ENCODE measurements around the gene MTO1. TPM values are rescaled to one million over a fixed set of nuclear protein-coding genes. Genes with fewer than 3 reads are reported as not detected.

The MTO1 gene, protein sequence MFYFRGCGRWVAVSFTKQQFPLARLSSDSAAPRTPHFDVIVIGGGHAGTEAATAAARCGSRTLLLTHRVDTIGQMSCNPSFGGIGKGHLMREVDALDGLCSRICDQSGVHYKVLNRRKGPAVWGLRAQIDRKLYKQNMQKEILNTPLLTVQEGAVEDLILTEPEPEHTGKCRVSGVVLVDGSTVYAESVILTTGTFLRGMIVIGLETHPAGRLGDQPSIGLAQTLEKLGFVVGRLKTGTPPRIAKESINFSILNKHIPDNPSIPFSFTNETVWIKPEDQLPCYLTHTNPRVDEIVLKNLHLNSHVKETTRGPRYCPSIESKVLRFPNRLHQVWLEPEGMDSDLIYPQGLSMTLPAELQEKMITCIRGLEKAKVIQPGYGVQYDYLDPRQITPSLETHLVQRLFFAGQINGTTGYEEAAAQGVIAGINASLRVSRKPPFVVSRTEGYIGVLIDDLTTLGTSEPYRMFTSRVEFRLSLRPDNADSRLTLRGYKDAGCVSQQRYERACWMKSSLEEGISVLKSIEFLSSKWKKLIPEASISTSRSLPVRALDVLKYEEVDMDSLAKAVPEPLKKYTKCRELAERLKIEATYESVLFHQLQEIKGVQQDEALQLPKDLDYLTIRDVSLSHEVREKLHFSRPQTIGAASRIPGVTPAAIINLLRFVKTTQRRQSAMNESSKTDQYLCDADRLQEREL
- 38.2 and 41.8 TPM in 2 replicates for total RNA-seq

GRCh38 chr6:73461537-73462350 is at the start of gene MTO1:
Gene MTO1, plus strand, starts transcription at chr6:73461737. Its CDS starts 118 bp downstream, at chr6:73461855.

DNA sequence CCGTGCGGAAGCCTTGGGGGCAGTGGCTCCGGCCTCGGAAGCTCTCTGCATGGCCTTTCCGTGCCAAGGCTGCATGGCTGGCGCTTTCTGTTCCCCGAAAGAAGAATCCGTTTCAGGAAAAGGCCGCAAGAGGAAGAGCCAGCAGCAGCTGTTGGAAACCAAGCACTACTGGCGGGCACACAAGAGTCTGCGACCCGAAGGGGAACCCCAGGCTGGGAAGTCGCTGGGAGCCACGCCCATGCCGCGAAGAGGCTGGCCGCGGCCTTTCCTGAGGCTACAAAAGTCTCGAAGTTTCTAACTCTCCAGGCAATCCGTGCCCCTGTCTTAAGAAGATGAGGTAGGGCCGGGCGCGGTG is 9.5 kb upstream of the MTO1 start, which contains the start of gene CGAS:
Gene CGAS (minus strand): TSS at position 191 of the 355 bp plus-strand sequence. CDS start 116 bp downstream, at position 75.

DNA sequence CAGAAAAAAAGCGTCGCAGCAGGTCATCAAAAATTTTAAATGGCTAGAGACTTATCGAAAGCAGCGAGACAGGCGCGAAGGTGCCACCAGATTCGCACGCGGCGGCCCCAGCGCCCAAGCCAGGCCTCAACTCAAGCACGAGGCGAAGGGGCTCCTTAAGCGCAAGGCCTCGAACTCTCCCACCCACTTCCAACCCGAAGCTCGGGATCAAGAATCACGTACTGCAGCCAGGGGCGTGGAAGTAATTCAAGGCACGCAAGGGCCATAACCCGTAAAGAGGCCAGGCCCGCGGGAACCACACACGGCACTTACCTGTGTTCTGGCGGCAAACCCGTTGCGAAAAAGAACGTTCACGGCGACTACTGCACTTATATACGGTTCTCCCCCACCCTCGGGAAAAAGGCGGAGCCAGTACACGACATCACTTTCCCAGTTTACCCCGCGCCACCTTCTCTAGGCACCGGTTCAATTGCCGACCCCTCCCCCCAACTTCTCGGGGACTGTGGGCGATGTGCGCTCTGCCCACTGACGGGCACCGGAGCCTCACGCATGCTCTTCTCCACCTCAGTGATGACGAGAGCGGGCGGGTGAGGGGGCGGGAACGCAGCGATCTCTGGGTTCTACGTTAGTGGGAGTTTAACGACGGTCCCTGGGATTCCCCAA is 59.3 kb downstream of the MTO1 start, which contains the start of gene EEF1A1:
Gene EEF1A1 (minus strand): TSS at position 345 of the 663 bp plus-strand sequence. CDS start 1,006 bp downstream, outside the sequence.

Small RNA genes lying within 50 kb of the gene (small RNA-seq; reads per million reads assigned to genes)
- gene AL603910.2: not detected
- gene RN7SL827P: not detected
- not detected for gene RNU6-975P

Other genes starting within 250 kb of the MTO1 start
- not detected in 2 replicates for gene KHDC1L, start 236.2 kb upstream of the MTO1 start, total RNA-seq
- gene KHDC1, start 198.5 kb upstream of the MTO1 start, total RNA-seq: 1.1 and 1.5 TPM in 2 replicates
- not detected in 2 replicates for gene DPPA5, start 107.5 kb upstream of the MTO1 start, total RNA-seq
- not detected in 2 replicates for gene KHDC3L, start 99.1 kb upstream of the MTO1 start, total RNA-seq
- gene OOEP, start 91.8 kb upstream of the MTO1 start, total RNA-seq: not detected in 2 replicates
- gene DDX43, start 66.9 kb upstream of the MTO1 start, total RNA-seq: 0.66 and 0.72 TPM in 2 replicates
- 11.3 and 14.3 TPM in 2 replicates for gene CGAS, start 9.4 kb upstream of the MTO1 start, total RNA-seq
- 14,327 and 16,437 TPM in 2 replicates for gene EEF1A1, start 59.3 kb downstream of the MTO1 start, total RNA-seq
- 17.1 and 18.2 TPM in 2 replicates for gene SLC17A5, start 192.3 kb downstream of the MTO1 start, total RNA-seq
- gene CD109, start 234.5 kb downstream of the MTO1 start, total RNA-seq: 30.5 and 44.1 TPM in 2 replicates

Data from thoracic aorta endothelial cell (primary cell).